ENCODE data around the gene MTX2. TPM values are rescaled to one million over a fixed set of nuclear protein-coding genes. Genes with fewer than 3 reads are reported as not detected.
"Not testable (repeated sequence)": the region's sequence is repeated elsewhere in the genome, so short reads cannot be mapped to it uniquely, and the experiment has no call there.

Gene MTX2
- total RNA-seq, 2 experiments from 2014 or later = 10.1 to 11.4 TPM

DNA sequence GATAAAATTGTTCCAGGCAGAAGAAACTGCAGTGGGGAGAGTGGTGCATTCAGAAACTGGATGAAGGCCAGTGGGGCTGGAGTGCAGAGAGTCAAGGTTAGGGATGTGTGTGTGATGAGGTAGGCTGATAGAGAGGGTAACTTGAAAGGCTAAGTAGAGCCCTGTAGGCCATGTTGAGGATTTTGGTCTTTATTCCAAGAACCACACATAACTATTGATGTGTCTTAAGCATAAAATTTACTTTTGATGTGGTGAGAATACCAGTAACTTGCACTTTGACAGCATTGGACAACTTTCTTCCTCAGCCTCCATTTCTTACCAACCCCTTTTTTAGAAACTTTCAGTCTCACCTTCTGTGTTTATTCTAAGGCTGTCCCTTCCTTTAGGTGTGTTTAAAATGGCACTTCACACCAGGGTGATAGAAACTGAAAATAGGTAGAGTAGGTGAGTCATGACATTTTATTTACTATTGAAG is 22.6 kb downstream of the MTX2 start:
- Mint-ChIP-seq H3K27me3 (ENCODE audit: low read depth) (no peaks in the 10 kb centered on the region), H3K27ac (peak overlapping the region; percentile 71), H3K36me3 (ENCODE audit: low read depth) (peaks cover 6% of the 10 kb centered on the region), H3K9me3 (ENCODE audit: insufficient read depth) (no peaks in the 10 kb centered on the region), H3K4me3 (no peak overlapping the region), H3K4me1 (ENCODE audit: low read depth) (peaks cover 24% of the 10 kb centered on the region)
- ATAC-seq = peak; percentile 85
- DNase-seq = no peak
- ChIA-PET CTCF (no interaction called here), POLR2A (no interaction called here)

DNA sequence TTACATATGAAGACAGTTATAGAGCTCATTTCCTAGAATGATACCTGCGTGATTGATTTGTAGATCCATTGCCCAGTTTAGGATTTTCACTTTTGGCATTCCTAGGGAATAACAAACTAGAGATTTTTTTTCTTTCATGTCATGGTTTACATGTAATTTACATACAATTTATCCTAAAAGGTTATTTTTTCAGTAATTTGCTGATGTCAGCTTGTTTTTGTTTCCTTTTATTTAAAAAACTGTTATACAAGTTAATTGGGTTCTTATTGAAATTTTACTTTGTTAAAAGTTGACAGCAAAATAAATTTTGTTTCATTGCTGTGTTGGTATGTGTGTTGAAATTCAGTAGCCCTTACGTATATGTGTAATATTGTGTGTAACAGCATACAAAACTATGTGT is 23.4 kb downstream of the MTX2 start:
- ChIA-PET POLR2A (interaction anchor here (1.5 kb wide), 1 partner anchor 24 kb away, joined by 5 read pairs; the partner anchor contains the start of gene MTX2), CTCF (no interaction called here)

DNA sequence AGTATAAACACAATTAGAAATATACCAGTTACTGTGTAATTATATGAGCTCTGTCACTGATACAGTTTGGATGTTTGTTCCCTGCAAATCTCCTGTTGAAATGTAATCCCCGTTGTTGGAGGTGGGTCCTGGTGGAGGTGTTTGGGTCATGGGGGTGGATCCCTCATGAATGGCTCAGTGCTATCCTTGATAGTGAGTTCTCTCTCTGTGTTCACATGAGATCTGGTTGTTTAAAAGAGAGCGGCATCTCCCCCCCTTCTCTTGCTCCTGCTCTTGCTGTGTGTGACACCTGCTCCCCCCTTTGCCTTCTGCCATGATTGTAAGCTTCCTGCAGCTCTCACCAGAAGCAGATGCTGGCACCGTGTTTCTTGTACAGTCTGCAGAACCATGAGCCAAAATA is 24.1 kb downstream of the MTX2 start:
- DNase-seq (no peak), ATAC-seq (no peak)
- CTCF ChIA-PET = interaction anchor here (1.3 kb wide), 1 partner anchor 162 kb away, joined by 4 read pairs; no protein-coding TSS in a partner anchor
- Mint-ChIP-seq H3K4me3 (no peak overlapping the region), H3K4me1 (ENCODE audit: low read depth) (peaks cover 24% of the 10 kb centered on the region), H3K27ac (no peak overlapping the region), H3K27me3 (ENCODE audit: low read depth) (no peaks in the 10 kb centered on the region), H3K9me3 (ENCODE audit: insufficient read depth) (no peaks in the 10 kb centered on the region), H3K36me3 (ENCODE audit: low read depth) (peaks cover 5% of the 10 kb centered on the region)
- POLR2A ChIA-PET = interaction anchor here (1.5 kb wide), 1 partner anchor 24 kb away, joined by 5 read pairs; the partner anchor contains the start of gene MTX2

More for the DNA sequence above, 23.4 kb downstream of the MTX2 start:
- Mint-ChIP-seq H3K27me3 (ENCODE audit: low read depth) (no peaks in the 10 kb centered on the region), H3K4me3 (no peak overlapping the region), H3K27ac (no peak overlapping the region), H3K4me1 (ENCODE audit: low read depth) (peaks cover 24% of the 10 kb centered on the region), H3K36me3 (ENCODE audit: low read depth) (peaks cover 6% of the 10 kb centered on the region), H3K9me3 (ENCODE audit: insufficient read depth) (no peaks in the 10 kb centered on the region)
- ATAC-seq (no peak), DNase-seq (no peak)

DNA sequence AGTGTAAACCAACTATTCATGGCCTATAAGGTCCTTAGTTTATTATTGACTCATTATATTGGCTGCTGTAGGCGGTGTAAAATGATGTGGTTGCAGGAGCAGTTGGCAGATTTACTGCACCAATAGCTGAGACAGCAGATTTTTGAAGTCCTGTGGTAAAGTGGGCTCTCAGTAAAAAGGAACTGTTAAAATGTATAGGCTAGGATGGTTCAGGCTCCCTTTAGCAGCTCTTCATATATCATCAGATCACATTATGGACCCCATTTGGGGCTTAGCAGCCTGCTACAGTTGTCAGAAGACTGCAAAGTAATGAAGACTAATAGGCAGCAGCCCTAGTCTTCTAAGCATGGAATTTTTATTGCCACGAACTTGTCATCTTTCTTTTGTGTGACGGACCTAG is 27.8 kb downstream of the MTX2 start:
- ATAC-seq (no peak), DNase-seq (no peak)
- H3K9me3 Mint-ChIP-seq (ENCODE audit: insufficient read depth) = no peaks in the 10 kb centered on the region
- POLR2A ChIA-PET = no interaction called here
- peaks cover 9% of the 10 kb centered on the region for H3K4me1 Mint-ChIP-seq (ENCODE audit: low read depth)
- CTCF ChIA-PET = interaction anchor here (1.1 kb wide), 1 partner anchor 16 kb away, joined by 3 read pairs; no protein-coding TSS in a partner anchor
- H3K27ac Mint-ChIP-seq = no peak overlapping the region
- no peak overlapping the region for H3K4me3 Mint-ChIP-seq
- peaks cover 2% of the 10 kb centered on the region for H3K36me3 Mint-ChIP-seq (ENCODE audit: low read depth)
- H3K27me3 Mint-ChIP-seq (ENCODE audit: low read depth) = no peaks in the 10 kb centered on the region

DNA sequence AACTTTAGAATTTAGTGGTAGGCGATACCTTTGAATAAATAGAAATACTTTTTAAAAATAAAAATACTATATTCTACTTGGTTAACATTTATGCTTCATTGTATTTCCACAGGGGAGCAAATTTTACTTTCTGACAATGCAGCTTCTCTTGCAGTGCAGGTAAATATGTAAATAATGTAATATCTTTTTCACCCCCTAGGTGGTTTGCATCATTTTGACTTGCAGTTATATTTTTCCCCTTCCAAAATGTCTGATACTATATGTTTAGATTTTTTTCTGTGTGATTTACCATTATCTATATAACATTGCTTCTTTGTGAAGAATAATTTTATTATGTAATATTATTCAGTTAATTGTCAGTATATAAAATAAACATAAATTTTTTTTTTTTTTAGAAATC is 28.5 kb downstream of the MTX2 start:
- POLR2A ChIA-PET = no interaction called here

DNA sequence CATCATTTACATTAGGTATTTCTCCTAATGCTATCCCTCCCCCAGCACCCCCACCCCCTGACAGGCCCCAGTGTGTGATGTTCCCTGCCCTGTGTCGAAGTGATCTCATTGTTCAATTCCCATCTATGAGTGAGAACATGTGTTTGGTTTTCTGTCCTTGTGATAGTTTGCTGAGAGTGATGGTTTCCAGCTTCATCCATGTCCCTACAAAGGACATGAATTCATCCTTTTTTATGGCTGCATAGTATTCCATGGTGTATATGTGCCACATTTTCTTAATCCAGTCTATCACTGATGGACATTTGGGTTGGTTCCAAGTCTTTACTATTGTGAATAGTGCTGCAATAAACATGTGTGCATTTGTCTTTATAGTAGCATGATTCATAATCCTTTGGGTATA is 36.8 kb downstream of the MTX2 start:
- H3K9me3 Mint-ChIP-seq (ENCODE audit: insufficient read depth); DNase-seq; ATAC-seq; H3K4me1 Mint-ChIP-seq (ENCODE audit: low read depth); H3K27ac Mint-ChIP-seq; H3K27me3 Mint-ChIP-seq (ENCODE audit: low read depth); H3K4me3 Mint-ChIP-seq; POLR2A ChIA-PET: not testable (repeated sequence)
- CTCF ChIA-PET = interaction anchor here (1.3 kb wide), 1 partner anchor 22 kb away, joined by 4 read pairs; no protein-coding TSS in a partner anchor
- H3K36me3 Mint-ChIP-seq (ENCODE audit: low read depth) = peaks cover 38% of the 10 kb centered on the region

More for the DNA sequence above, 28.5 kb downstream of the MTX2 start:
- Mint-ChIP-seq H3K4me3 (no peak overlapping the region), H3K27ac (no peak overlapping the region), H3K36me3 (ENCODE audit: low read depth) (peaks cover 2% of the 10 kb centered on the region), H3K4me1 (ENCODE audit: low read depth) (peaks cover 4% of the 10 kb centered on the region), H3K9me3 (ENCODE audit: insufficient read depth) (no peaks in the 10 kb centered on the region), H3K27me3 (ENCODE audit: low read depth) (no peaks in the 10 kb centered on the region)
- DNase-seq (no peak), ATAC-seq (no peak)
- CTCF ChIA-PET = interaction anchor here (1.1 kb wide), 1 partner anchor 15 kb away, joined by 3 read pairs; no protein-coding TSS in a partner anchor

DNA sequence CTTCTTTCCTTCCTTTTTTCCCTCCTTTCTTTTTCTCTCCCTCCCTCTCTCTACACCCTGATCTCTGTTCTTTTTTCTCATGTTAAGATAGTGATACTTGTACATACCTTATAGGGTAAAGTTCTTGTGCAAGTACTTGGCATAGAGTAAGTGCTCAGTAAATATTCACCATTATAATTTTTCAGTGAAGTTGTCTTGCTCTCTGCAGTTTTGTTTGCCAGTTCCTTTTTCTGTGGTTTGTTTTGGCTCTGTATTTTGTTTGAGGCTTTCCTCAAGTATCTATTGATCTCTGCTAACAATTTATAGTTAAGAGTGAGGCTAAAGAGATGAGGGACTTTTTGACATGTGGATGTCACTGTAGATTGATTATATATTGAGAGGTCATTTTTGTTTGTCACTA is 48.0 kb downstream of the MTX2 start:
- H3K4me3 Mint-ChIP-seq = no peak overlapping the region
- ATAC-seq (no peak), DNase-seq (no peak)
- no peaks in the 10 kb centered on the region for H3K9me3 Mint-ChIP-seq (ENCODE audit: insufficient read depth)
- H3K27ac Mint-ChIP-seq = no peak overlapping the region
- peaks cover 4% of the 10 kb centered on the region for H3K4me1 Mint-ChIP-seq (ENCODE audit: low read depth)
- H3K27me3 Mint-ChIP-seq (ENCODE audit: low read depth) = no peaks in the 10 kb centered on the region
- POLR2A ChIA-PET = no interaction called here
- no peaks in the 10 kb centered on the region for H3K36me3 Mint-ChIP-seq (ENCODE audit: low read depth)
- CTCF ChIA-PET = interaction anchor here (0.9 kb wide), 1 partner anchor 138 kb away, joined by 3 read pairs; no protein-coding TSS in a partner anchor

DNA sequence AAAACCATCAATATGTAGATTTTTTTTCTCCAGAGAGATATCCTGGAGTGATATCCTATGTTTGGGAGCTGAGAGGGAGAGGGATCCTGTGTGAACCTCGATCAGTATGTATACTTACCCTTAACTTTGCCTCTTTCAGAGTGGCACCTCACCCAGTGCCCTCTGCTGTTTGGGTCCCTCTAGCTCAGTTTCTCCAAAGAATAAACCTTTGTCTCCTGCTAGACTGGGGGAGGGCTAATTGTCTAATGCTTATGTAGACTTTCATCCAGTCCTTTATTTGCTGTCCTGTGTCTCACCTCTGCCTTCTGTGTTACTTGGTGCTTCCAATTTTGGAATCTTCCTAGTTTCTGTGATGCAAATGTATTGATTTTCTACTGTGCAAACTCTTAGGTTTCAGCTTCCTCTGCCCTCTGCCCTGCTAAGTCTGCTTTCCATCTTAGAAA is 48.4 kb downstream of the MTX2 start:
- CTCF ChIA-PET = interaction anchor here (0.9 kb wide), 2 partner anchors 137 to 236 kb away, joined by 3 read pairs; no protein-coding TSS in a partner anchor
- no peaks in the 10 kb centered on the region for H3K9me3 Mint-ChIP-seq (ENCODE audit: insufficient read depth)
- H3K36me3 Mint-ChIP-seq (ENCODE audit: low read depth) = no peaks in the 10 kb centered on the region
- peaks cover 4% of the 10 kb centered on the region for H3K4me1 Mint-ChIP-seq (ENCODE audit: low read depth)
- POLR2A ChIA-PET = no interaction called here
- no peaks in the 10 kb centered on the region for H3K27me3 Mint-ChIP-seq (ENCODE audit: low read depth)
- no peak overlapping the region for H3K27ac Mint-ChIP-seq
- DNase-seq = no peak
- no peak overlapping the region for H3K4me3 Mint-ChIP-seq
- no peak for ATAC-seq

DNA sequence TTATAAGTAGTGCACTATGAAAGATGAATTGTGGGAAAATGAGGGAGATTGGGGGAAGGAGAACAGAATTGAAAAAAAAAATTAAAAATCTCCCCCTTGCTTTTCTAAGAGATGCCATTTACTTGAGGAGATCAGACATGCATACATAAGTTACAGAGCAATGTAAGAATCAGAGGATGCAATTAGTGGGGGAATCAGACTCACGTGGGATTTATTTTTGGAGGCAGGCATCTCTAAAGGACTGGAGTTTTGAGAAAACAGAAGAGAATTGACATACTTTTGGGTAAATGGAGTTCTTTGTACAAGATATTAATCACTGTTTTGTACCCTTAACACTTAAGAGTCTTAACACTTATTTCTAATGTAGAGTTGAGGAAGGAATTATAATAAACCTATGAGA is 52.7 kb downstream of the MTX2 start:
- CTCF ChIA-PET = no interaction called here
- H3K4me1 Mint-ChIP-seq (ENCODE audit: low read depth) = peaks cover 4% of the 10 kb centered on the region
- no peak overlapping the region for H3K27ac Mint-ChIP-seq
- no peaks in the 10 kb centered on the region for H3K27me3 Mint-ChIP-seq (ENCODE audit: low read depth)
- H3K36me3 Mint-ChIP-seq (ENCODE audit: low read depth) = no peaks in the 10 kb centered on the region
- H3K4me3 Mint-ChIP-seq = no peak overlapping the region
- POLR2A ChIA-PET = no interaction called here
- no peaks in the 10 kb centered on the region for H3K9me3 Mint-ChIP-seq (ENCODE audit: insufficient read depth)
- no peak for ATAC-seq
- DNase-seq = no peak

DNA sequence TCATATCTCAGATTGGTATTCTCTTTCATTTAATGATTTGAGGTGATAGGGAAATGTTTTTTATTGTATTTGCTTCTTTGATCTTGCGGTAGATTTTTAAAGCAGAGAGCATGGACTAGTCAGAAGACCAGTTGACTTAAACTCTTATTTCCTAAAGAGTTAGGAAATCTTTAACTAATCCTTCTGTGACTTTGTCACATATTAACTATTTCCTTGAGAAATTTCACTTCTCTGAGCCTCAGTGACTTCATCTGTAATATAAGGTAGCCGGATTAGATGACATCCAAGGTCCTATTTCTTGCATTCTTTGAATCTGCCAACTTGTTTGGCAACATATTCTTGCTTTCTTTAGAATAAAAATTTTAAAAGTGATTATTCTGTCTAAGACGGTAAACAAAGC is 55.6 kb downstream of the MTX2 start:
- H3K4me1 Mint-ChIP-seq (ENCODE audit: low read depth) = no peaks in the 10 kb centered on the region
- DNase-seq (no peak), ATAC-seq (no peak)
- no peaks in the 10 kb centered on the region for H3K27me3 Mint-ChIP-seq (ENCODE audit: low read depth)
- H3K36me3 Mint-ChIP-seq (ENCODE audit: low read depth) = no peaks in the 10 kb centered on the region
- no peaks in the 10 kb centered on the region for H3K9me3 Mint-ChIP-seq (ENCODE audit: insufficient read depth)
- H3K4me3 Mint-ChIP-seq = no peak overlapping the region
- H3K27ac Mint-ChIP-seq = no peak overlapping the region
- ChIA-PET CTCF (no interaction called here), POLR2A (no interaction called here)

DNA sequence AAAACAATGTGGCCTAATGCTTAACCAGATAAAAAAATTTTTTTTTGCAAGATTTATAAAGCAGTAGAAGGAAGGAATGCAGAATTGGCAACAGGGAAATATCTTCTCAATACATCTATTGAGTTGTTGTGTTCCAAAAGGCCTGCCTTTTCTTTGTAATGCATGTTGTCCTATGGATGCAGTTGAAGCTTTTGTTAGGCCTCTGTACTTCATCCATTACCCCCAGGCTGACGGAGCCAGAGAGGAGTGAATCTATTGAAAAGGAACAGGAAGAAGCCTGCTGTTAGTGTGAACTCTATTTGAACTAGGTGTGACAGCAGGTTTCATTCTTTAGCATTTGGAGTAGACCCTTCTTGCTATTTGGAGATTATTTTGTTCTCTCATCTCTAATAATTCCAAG is 56.5 kb downstream of the MTX2 start:
- no peak overlapping the region for H3K4me3 Mint-ChIP-seq
- H3K27ac Mint-ChIP-seq = no peak overlapping the region
- no peaks in the 10 kb centered on the region for H3K27me3 Mint-ChIP-seq (ENCODE audit: low read depth)
- H3K4me1 Mint-ChIP-seq (ENCODE audit: low read depth) = no peaks in the 10 kb centered on the region
- H3K36me3 Mint-ChIP-seq (ENCODE audit: low read depth) = no peaks in the 10 kb centered on the region
- POLR2A ChIA-PET = no interaction called here
- no peaks in the 10 kb centered on the region for H3K9me3 Mint-ChIP-seq (ENCODE audit: insufficient read depth)
- no peak for DNase-seq
- ATAC-seq = no peak
- CTCF ChIA-PET = no interaction called here

DNA sequence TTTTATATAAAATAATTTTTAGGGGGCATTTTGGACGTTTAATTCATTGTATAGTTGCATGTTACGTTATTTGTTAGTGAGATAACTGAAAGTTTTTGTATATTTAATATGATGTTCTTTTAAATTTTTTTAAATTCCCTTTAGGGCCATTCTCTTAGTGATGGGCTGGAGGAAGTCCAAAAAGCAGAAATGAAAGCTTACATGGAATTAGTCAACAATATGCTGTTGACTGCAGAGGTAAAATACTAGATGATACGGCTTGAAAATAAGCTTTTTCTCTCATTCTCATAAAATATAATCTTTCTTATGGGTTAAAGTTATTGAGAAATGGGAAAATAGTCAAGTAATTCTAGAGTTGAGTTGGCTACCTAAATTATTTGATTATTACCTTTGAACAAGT is 58.9 kb downstream of the MTX2 start:
- no peak overlapping the region for H3K4me3 Mint-ChIP-seq
- H3K9me3 Mint-ChIP-seq (ENCODE audit: insufficient read depth) = no peaks in the 10 kb centered on the region
- no peak for ATAC-seq
- H3K27ac Mint-ChIP-seq = no peak overlapping the region
- CTCF ChIA-PET = no interaction called here
- no peak for DNase-seq
- H3K4me1 Mint-ChIP-seq (ENCODE audit: low read depth) = no peaks in the 10 kb centered on the region
- peaks cover 2% of the 10 kb centered on the region for H3K36me3 Mint-ChIP-seq (ENCODE audit: low read depth)
- no peaks in the 10 kb centered on the region for H3K27me3 Mint-ChIP-seq (ENCODE audit: low read depth)
- POLR2A ChIA-PET = no interaction called here

DNA sequence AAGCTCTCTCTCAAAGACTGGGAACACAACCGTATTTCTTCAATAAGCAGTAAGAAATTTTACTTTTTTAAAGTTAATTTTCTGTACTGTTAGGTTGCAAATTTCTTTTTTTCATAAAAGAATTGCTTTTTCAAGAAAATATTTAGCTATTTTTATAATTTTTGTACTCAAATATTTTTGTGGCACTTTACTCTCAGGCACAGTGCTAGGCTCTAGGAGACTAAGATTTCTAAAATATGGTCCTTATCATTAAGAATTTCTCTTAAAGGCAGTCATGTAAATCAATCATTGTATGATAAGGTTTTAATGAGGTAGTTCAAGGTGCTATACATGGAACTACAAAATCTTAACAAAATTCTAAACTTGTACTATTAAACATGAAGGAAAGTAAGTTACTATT is 61.4 kb downstream of the MTX2 start:
- no peaks in the 10 kb centered on the region for H3K4me1 Mint-ChIP-seq (ENCODE audit: low read depth)
- no peak for DNase-seq
- ChIA-PET CTCF (no interaction called here), POLR2A (no interaction called here)
- no peaks in the 10 kb centered on the region for H3K9me3 Mint-ChIP-seq (ENCODE audit: insufficient read depth)
- H3K36me3 Mint-ChIP-seq (ENCODE audit: low read depth) = peaks cover 2% of the 10 kb centered on the region
- H3K27me3 Mint-ChIP-seq (ENCODE audit: low read depth) = no peaks in the 10 kb centered on the region
- no peak for ATAC-seq
- H3K27ac Mint-ChIP-seq = no peak overlapping the region
- no peak overlapping the region for H3K4me3 Mint-ChIP-seq
